GM23248 (cell line): Measurements from ENCODE around the gene ZNF74.

Source experiments
- EZH2 ChIP-seq: fragments of 200-600 bp; sonication (generic); IDR thresholded peaks from 2 replicates; pipeline ENCODE4 v1.6.1; 2018; ENCODE audit warnings: antibody characterized with exemption, mild to moderate bottlenecking; ENCODE audit not compliant: insufficient read depth, poor library complexity, severe bottlenecking
- EZH2phosphoT487 ChIP-seq: fragments of 200-600 bp; sonication (generic); IDR thresholded peaks from 2 replicates; pipeline ENCODE4 v1.6.1; 2018; ENCODE audit warnings: antibody characterized with exemption, moderate library complexity, mild to moderate bottlenecking, low read depth; ENCODE audit not compliant: insufficient read depth

DNA sequence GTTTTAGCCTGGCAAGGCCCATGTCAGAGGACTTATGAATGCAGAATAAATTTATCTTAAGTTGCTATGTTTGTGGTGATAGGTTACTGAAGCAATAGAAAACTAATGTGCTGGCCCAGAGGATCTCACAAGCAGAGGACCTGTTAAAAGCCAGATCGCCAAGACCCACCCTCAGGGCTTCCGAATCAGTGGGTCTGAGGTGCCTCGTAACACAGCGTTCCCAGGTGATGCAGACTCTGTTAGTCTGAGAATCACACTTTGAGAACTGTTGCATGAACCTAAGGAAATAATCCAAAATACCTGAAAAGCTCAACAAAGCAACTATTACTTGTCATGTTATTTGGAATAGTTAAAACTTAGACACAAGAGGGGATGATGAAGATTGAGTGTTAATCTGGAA lies 50.4 kb downstream of the ZNF74 start:
- TF ChIP-seq EZH2phosphoT487 (no peak), EZH2 (no peak)
